GM11168 (cell line): Measurements from ENCODE around the gene RUNX1.
"Not testable (repeated sequence)": the region's sequence is repeated elsewhere in the genome, so short reads cannot be mapped to it uniquely, and the experiment has no call there.

ENCODE experiments used
- in situ Hi-C: fragments of 300-500 bp; cut with MboI; formaldehyde crosslinking; loops from one replicate; pipeline ENCODE4 v1.12.0; 2022; ENCODE audit warnings: low sequenced_read_pairs; ENCODE audit not compliant: unreplicated experiment

The RUNX1 gene

DNA sequence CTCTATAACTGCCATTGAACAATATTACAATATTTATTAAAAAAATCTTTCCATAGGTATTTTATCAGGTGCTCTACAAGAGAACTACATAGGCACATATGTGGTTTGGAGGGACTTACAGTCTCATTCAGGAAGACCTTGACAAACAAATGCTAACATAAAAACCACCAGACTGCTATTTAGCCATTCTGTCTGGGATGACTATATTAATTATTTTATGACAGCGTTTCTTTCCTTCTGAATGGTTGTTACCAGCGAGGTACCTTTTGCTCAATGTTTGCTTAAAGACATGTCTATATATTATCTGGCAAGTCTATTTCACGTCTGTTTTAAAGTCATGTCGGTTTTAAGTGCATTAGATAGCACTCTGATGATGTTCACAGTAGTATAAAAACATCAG is 69.7 kb downstream of the RUNX1 start:
- in situ Hi-C loops = no loop called here

DNA sequence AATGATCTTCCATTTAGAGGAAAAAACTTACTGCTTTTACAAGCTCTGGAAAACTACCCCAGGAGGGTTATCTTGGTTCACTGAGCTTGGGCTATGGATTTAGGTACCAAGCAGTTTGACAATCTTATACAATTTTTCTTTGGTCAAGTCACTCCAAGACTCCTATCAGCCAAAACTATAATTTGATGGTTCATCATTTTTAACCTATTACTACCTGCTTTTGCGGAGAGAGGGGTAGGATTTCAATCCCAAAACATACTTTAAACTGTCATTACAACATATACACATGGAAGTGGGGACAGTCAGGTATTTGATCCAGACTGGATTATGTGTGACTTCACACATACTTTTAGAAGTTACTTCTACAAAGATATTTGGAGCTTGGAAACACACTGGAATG is 71.8 kb downstream of the RUNX1 start:
- in situ Hi-C loops = no loop called here

DNA sequence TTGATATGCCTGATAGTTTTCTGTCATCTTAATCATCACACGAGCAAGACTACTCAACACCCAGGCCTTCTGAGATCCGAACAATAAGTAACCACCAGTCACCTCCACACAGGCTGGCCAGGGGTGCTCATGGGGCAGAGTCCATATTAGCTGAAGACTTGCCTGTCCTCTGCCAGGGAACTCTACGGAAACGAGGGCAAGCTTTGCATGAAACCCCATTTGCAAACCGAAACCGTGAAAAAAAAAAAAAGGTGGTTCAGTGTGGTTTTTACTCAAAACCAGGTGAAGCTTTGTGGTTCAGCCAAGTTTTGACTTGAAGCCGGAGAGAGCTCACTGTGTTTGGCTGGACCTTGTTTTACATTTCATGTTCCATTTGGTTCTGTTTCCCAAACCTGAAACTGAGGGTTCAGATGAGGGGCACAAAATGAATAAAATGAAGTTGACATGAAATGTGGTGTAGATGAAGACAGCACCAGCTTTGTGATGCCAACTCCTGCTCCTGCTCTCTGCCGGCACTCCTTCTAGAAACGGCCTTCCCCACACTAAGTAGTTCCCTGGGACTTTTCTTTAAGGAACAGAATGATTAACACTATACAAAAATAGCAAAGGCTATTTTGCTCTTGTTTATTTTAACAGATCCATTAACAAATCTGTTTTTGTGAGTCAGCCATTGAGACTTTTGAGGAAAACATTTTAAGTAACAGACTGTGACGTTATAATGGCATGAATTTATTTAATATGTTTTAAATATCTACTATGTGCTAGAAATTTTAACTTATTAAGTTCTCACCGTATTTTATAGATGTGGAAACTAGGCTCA is 74.7 kb downstream of the RUNX1 start:
- in situ Hi-C loops = no loop called here

DNA sequence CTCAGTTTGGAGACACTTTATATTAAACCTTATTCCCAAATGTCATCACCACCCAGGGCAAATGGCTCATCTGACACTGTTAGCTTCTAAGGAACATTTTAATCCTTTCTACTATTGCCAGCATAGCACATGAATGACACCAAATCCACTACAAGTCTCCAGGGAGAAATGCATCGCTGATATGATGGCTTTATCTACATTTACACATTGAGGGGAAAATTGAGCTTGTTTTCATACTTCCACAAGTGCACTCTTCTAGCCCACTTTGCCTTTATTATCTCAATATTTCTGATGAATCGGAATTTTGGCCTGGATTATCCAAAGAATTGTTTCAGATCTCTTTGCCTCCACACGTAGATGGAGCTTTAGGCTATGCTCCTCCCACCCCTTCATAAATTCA is 75.4 kb downstream of the RUNX1 start:
- in situ Hi-C loops = no loop called here

DNA sequence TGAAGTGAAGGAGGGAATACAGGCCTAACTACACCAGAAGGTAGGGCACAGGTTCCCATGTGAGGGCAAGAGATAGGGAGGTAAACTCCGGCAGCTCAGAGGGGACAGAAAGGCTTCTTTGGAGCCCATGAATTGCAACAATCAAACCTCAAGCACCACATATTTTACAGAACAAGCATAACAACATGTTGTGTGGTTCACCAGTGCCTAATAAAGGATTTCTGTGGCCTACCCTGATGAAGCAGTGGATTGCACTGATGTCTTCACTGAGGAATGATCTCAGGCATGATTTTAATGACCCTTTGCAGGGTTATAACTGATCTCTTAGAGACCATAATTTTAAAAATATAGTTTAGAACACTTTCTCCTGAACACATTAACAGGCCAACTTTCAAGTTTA is 77.4 kb downstream of the RUNX1 start:
- in situ Hi-C loops = no loop called here

DNA sequence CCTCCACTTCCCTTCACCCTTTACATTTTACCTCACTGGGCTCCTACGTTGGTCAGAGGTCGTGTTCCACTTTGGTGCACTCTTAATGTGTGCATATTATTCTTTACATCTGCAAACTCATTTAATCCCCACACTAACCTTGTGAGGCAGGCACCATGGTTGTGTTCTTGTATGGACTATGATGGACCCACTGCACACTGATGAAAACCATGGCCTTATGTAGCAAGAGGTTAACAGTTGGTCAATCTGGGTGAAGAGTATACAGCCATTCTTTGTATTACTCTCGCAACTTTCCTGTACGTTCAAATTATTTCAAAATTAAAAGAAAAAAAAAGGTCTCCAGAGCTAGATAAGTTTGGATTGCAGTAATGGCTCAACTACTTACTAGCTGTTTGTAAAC is 78.5 kb downstream of the RUNX1 start:
- in situ Hi-C loops = no loop called here

DNA sequence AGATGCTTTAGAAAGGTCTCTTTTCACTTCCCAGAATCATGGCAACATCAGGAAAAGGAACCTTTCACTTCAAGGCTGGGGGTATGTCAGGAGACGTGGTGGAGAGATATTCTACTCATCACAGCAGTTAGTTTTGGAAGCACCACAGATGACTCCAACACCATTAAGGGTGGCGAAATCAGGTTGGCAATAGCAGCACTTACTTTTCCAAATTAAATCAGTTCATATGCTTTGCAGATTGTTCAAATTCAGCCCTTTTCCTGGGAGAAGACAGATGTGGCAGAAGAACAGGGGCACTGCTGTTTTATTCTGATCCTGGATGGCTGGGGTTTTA is 79.0 kb downstream of the RUNX1 start:
- in situ Hi-C loops = no loop called here

DNA sequence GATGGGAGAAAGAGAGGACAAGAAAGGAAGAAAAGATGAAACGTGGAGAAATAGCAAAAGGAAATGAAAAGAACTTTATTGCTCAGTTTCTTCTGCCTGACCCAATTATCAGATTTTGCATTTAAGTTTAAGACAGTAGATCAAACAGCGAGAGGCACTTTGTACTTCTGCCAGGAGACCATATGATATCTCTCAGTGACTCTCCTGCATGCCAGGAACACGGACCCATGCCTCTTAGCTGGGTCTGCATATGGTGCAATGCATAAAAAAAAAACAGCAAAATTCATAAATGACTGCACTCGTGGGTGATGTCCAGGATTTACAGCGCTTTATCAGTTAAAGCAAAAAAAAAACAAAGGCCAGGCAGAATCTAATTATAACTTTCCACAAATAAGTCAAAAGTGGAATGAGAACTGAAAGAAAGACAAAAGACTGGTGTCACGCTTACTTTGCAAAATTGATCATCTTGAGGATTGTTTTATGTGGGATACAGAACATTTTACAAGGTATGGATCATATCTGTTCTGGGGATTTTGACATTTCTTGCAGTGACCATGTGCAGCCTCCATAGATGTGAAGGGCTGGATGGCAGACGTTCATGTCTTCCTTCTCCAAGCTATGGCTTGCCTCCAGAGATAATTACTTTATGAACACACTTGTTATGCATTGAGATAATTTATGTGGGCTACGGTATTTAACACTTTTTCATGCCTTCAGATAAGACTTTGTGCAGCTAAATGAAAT is 79.5 kb downstream of the RUNX1 start:
- in situ Hi-C loops = no loop called here

DNA sequence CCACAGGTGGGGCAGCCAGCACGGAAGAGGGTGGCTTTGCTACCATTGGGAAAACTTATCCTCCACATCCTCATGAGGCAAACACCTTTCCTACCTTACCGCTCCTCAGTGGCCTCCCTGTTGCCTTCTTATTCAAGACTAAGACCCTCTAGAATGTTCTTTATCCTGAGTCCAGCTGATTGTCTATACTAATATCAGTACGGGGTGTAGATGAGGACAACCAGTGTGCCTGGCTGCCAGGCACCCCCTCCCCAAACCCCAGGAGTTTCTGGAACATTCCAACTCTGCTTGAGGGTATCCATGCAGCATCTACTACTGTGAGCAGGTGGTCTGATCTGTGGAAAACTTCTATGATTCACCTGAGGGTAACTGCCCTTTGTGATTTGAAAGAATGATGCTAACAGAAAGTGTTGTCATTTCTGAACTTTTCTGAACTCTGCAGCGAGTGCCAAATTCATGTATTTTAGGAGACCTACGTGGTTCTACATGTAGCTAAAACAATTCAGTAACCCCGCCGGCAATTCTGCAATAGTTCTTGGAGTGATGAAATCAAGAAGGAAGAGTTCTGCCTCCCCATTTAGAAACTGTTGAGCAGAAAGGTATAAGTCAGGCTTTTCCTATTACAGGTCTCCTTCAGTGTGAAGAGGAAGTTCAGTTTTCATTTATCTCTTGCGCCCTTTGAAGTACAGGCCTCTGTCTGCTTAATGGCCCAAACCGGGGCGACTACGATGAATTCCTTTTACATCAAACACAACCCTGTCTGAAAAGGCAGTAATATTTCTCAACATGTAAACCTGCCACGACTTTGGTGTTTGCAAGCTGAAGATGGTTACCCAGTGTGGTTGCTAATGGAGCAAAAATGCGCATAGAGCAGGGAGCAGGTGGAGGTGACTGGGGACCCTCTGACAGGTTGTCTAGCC is 80.4 kb downstream of the RUNX1 start:
- in situ Hi-C loops = no loop called here

DNA sequence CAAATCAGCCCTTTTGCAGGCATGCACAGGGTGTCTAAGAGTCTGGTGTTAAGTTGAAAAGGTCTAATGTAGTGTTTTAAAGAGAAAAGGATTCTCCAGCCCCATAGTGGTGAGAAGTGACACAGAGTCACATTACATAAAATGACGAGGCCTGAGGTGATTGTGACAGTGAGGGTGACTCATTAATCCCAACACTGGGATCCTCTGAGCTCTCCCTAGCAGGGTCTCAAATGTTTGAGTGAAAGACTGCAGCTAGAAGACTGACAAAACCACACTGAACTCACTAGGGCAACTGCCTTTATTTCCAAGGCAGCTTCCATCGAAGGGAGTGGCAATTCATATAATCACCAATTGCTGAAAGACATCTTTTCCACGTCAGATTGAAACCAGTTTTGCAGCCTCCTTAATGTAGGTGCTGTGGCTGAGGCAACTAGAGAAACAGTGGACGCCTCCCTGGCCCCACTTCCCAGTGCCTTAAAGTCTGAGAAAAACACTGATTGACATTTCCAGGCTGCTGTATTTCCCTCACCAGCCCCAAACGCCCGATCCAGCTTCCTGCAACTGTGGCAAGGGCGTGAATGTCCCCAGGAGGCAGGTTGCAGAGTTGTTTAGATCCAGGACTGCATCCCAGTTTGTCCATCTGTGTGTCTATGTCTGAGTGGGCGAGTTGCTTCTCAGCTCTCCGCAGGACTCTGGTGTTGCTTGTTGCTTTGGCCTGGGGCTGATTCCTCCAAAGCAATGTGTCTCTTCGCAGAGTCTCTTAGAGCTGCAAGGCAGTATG is 81.4 kb downstream of the RUNX1 start:
- in situ Hi-C loops = no loop called here

DNA sequence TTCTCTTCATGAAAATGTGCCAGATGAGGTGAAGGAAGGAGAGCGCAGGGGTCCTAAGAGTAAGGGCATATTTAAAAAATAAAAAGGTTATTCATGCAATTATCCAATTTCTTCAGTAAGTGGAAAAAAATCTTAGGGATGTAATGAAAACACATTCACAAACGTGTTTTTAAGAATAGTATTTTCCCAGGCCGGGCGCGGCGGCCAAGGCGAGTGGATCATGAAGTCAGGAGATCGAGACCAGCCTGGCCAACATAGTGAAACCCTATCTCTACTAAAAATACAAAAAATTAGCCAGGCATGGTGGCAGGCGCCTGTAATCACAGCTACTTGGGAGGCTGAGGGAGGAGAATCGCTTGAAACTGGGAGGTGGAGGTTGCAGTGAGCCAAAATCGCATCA is 82.2 kb downstream of the RUNX1 start:
- in situ Hi-C loops = not testable (repeated sequence)

DNA sequence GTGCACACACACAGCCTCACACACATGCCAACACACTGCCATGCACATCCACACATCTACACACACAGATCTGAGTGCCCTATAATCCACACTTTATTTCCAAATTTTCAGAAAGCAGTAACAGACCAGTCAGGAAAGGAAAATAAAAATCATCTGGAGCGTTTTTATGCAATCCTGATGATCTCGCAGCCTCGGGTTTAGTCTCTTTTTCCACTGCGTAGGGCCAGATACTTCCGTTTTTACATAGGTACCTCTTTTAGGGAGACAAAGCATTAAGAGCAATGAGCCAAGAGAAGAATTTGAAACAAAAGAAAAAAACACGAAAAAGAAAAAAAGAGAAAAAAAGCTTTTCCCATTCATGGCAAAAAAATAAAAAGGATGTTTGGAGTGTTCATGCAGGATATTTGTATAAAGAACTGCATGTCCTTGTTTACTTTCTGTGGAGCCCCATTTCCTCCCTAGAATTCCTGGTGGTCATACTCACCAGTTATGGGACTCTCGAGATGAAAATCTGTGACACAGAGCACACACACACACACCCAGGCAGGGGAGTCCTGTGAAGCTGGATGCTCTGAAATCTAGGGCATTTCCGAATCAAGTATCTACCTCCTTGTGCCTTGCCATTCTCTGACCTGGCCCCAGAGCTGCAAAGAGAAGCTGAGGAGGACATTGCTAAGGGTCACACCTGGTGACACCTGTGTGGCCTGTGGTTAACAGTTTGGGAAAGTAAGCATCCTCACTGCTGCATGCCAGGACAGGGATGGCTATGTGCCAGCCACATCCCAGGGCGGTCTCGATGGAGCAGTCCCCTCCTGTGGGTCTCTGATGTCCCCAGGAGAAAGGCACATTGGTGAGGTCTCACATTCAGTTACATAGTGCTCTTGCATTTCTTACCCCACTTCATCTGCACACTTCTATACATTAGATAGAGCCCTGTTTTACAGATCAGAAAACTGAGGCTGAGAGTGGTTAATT is 83.6 kb downstream of the RUNX1 start:
- in situ Hi-C loops = no loop called here

DNA sequence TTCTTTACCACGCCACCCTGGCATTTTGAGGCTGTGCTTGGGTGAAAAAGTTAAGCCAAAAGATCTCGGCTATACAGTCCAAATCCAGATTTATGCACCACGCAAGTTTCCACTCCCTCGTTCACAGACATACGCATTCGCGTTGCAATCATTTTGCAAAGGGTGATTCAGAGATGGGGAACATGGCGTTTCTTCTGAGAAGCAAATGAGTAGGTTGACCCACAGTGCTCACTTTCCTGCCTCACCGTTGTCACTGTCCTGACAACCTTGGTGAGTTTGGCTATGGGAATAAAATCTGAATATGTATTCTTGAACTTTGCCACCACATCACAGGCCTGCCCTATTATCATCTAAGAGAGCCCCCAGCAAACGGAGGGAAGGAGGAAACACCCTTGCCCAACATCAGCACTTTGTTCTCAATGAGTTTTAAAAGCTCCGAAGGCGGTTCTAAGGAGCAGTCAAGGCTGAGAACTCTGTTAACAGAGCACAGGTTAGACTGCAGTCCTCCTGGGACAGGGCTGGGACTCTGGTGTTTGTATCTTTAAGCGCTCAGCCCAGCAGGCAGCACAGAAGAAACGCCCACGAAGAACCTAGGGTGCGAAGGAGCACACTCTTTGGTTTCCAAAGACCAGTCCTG is 86.4 kb downstream of the RUNX1 start:
- in situ Hi-C loops = no loop called here

DNA sequence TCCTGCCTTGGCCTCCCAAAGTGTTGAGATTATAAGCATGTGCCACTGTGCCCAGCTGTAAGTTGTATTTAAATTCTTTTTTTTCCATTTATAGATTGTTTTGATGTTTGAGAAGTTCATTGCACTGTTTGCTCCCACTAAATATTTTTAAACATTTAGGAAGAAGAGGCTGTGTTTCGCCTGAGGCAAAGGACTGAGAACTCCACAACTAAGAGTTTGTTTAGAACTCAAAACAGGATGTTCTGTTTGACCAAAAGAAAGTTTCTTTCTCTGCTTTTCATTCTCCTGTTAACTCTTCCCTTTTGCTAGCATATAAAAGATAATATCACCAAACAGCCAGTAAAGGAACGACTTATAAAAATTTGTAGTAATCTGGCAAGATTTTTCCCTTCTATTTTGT is 87.0 kb downstream of the RUNX1 start:
- in situ Hi-C loops = no loop called here

DNA sequence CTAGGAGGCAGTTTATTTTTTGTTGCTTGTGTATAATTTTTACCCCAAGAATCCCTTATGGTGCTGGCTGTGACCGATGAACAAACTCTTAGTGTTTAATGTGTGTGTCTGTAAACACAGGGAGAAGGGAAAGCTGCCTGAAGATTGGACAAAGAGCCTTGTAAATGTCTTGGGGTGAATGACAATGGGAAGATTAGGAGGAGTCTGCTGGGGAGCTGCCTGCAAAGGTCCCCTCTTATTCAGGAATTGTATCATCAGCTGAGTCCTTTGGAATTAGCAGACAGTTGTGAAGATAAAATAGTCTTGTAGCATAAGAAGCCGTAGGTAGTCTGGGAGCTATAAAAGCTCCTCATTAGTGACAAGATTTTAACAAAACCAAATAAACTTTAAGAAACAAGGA is 88.4 kb downstream of the RUNX1 start:
- in situ Hi-C loops = no loop called here

DNA sequence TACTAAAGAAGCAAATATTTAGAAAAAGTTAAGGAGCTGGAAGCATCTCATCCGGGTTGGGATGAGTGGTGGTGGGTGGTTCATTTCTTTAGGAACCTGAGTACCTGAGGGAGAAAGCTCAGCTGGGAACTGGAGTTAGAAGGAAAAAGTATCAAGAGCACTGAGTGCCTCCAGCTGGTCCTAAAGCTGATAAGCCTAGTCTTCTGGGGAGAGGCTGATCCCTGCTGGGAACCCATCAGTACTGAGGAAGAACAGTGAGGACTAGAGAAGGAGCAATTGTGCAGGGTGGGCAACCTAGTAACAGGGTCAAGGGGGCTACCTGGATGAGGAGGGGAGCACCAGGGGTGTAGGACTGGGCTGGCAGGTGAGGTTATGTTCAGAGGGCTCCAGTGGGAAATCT is 89.5 kb downstream of the RUNX1 start:
- in situ Hi-C loops = no loop called here

DNA sequence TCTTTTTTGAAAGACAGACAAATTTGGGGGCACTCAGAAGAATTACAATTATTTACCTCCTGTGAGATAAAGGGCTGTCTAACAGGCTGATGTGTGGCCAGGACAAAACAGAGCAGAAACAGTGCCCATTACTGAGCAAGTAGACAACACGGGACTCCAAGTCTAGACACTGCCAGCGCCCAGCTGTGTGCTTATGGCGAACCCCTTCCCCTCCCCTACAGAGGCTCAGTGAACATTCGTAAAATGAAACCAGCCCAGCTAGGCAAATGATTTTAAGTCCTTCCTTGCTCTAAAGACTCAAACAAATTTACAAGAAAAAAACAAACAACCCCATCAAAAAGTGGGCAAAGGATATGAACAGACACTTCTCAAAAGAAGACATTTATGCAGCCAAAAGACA is 91.1 kb downstream of the RUNX1 start:
- in situ Hi-C loops = no loop called here

DNA sequence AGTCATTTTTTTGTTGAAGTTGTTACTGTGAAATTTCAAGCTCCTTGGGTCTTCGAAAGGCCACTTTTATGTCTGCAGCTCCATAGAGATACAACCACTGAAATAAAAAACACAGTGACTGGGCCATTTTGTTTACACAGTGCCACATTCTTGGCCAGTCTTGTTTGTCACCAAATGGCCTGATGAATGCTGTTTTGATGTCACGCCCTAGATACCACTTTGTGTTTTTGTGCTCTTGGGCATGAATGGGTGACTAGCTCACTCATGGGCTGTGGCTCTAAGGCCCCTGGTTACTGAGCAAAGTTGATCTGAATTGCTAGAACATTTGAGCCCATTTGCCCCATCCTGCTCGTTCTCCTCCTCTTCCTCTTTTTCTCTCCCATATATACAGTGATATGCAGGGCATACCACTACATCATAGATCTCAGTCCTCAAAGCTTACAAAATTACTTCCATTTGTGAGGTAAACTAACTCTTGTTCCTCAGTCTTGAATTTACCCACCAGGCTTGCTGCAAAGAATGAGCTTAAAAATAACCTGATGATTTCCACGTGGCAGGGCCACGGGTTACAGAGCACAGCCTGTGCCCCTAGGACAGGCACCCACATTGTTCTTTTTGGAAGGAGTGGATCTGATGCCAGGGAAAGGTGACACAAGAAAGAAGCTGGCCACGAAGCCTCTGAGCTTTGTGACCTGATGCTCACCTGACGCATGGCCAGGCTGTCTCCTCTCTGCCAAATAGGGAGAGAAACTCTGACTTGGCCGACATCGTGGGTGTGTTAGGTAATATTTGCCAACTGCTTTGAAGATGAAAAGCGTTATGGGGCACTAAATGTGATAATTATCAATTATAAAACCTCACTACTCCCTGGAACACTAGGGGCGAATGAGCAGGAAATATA is 92.4 kb downstream of the RUNX1 start:
- in situ Hi-C loops = no loop called here
